DMS53 (cell line): ENCODE data around the gene ST6GALNAC1.

ENCODE experiments used
- DNase-seq: peaks from one replicate; lab custom pipeline; 2025; lab: John Stamatoyannopoulos, UW

ST6GALNAC1 gene

GRCh38 chr17:76643553-76644148, at the start of gene ST6GALNAC1:
Gene ST6GALNAC1 (minus strand): TSS chr17:76643757. CDS start chr17:76643638, 119 bp downstream.
- peak; percentile 61 for DNase-seq

GRCh38 chr17:76691379-76692191, 48.0 kb upstream of the ST6GALNAC1 start:
- DNase-seq = no peak

- DNase-seq = no peak
Measured at GRCh38 chr17:76690596-76691280, 47.2 kb upstream of the ST6GALNAC1 start.

GRCh38 chr17:76689859-76690258, 46.3 kb upstream of the ST6GALNAC1 start:
- DNase-seq = no peak

- DNase-seq = no peak
Measured at GRCh38 chr17:76688165-76688622, 44.6 kb upstream of the ST6GALNAC1 start.

GRCh38 chr17:76687298-76688164, 44.0 kb upstream of the ST6GALNAC1 start:
- DNase-seq = no peak

- no peak for DNase-seq
Measured at GRCh38 chr17:76686538-76687297, 43.2 kb upstream of the ST6GALNAC1 start.

- no peak for DNase-seq
Measured at GRCh38 chr17:76685846-76686245, 42.3 kb upstream of the ST6GALNAC1 start.

- DNase-seq = no peak
Measured at GRCh38 chr17:76685366-76685765, 41.8 kb upstream of the ST6GALNAC1 start.

- no peak for DNase-seq
Measured at GRCh38 chr17:76684756-76685155, 41.2 kb upstream of the ST6GALNAC1 start.

- DNase-seq = no peak
Measured at GRCh38 chr17:76683921-76684745, 40.6 kb upstream of the ST6GALNAC1 start.

- no peak for DNase-seq
Measured at GRCh38 chr17:76683011-76683755, 39.6 kb upstream of the ST6GALNAC1 start.

- no peak for DNase-seq
Measured at GRCh38 chr17:76682296-76682695, 38.7 kb upstream of the ST6GALNAC1 start.

GRCh38 chr17:76681222-76682137, 37.9 kb upstream of the ST6GALNAC1 start:
- peak; percentile 83 for DNase-seq

GRCh38 chr17:76679239-76679638, 35.7 kb upstream of the ST6GALNAC1 start:
- DNase-seq = no peak

- DNase-seq = no peak
Measured at GRCh38 chr17:76678330-76678729, 34.8 kb upstream of the ST6GALNAC1 start.

GRCh38 chr17:76677406-76677805, 33.8 kb upstream of the ST6GALNAC1 start:
- no peak for DNase-seq

- DNase-seq = no peak
Measured at GRCh38 chr17:76676629-76677028, 33.1 kb upstream of the ST6GALNAC1 start.
